Measurements from ENCODE around the gene VAMP4.

VAMP4 gene

GRCh38 chr1:171742577-171742922 lies 685 bp upstream of the VAMP4 start (continued):
- TF ChIP-seq ZFP37 (tag by site-specific recombination; IDR thresholded peaks at IDR 0.05) (no peak), ZNF184 (tag by site-specific recombination; IDR thresholded peaks at IDR 0.05) (0 out of 2 replicates have a peak, but pooled peaks have one; percentile 2), KLF8 (tag by site-specific recombination; IDR thresholded peaks at IDR 0.05) (0 out of 2 replicates have a peak, but pooled peaks have one; percentile 5), EGR2 (tag by site-specific recombination; IDR thresholded peaks at IDR 0.05; ENCODE audit: low read depth) (peak; percentile 60)

GRCh38 chr1:171740987-171741871 lies 636 bp downstream of the VAMP4 start:
- CTCF ChIA-PET = interaction anchor here (0.6 to 1.6 kb wide), 6 partner anchors 23 to 603 kb away, joined by 3 to 6 read pairs (median 4); no protein-coding TSS in a partner anchor
- H3K27ac ChIP-seq (ENCODE audit: extremely low read depth, low read depth, low read length) = peak overlapping the region; percentile 81
- POLR2A ChIA-PET = interaction anchor here (1.2 to 1.7 kb wide), 4 partner anchors 9 to 96 kb away, joined by 3 to 5 read pairs (median 3); partner anchors contain the start of gene METTL13
- peak; percentile 7; the same call in 1 of the 2 replicates for TF ChIP-seq ZBTB48 (tag by site-specific recombination; IDR thresholded peaks at IDR 0.05)
- 0 out of 2 replicates have a peak, but pooled peaks have one; percentile 53 for TF ChIP-seq CTCF (tag by site-specific recombination; IDR thresholded peaks at IDR 0.05)
- TF ChIP-seq ZNF639 (tag by site-specific recombination; IDR thresholded peaks at IDR 0.05) = no peak
- peak; percentile 35; the same call in 1 of the 2 replicates for TF ChIP-seq ZNF394 (tag by site-specific recombination; IDR thresholded peaks at IDR 0.05; ENCODE audit: borderline replicate concordance)
- TF ChIP-seq ZBTB6 (tag by site-specific recombination; IDR thresholded peaks at IDR 0.05) = no peak
- no peak for TF ChIP-seq ZNF26 (tag by site-specific recombination; IDR thresholded peaks at IDR 0.05)
- peak; percentile 88 for TF ChIP-seq ZNF341 (tag by site-specific recombination; IDR thresholded peaks at IDR 0.05; ENCODE audit: low read depth)
- no peak for TF ChIP-seq ZBTB49 (tag by site-specific recombination; IDR thresholded peaks at IDR 0.05; ENCODE audit: low read depth)
- no peak for TF ChIP-seq ZNF48 (tag by site-specific recombination; IDR thresholded peaks at IDR 0.05)
- peak; percentile 26; the same call in 1 of the 2 replicates for TF ChIP-seq ZNF366 (tag by site-specific recombination; conservative IDR thresholded peaks at IDR 0.05)
- TF ChIP-seq ZXDB (tag by site-specific recombination; IDR thresholded peaks at IDR 0.05) = 0 out of 2 replicates have a peak, but pooled peaks have one; percentile 3
- no peak for TF ChIP-seq ZNF776 (tag by site-specific recombination; IDR thresholded peaks at IDR 0.05; ENCODE audit: borderline replicate concordance)
- TF ChIP-seq ZNF629 (tag by site-specific recombination; IDR thresholded peaks at IDR 0.05) = peak; percentile 8; the same call in 1 of the 2 replicates
- 0 out of 2 replicates have a peak, but pooled peaks have one; percentile 22 for TF ChIP-seq ZSCAN30 (tag by site-specific recombination; IDR thresholded peaks at IDR 0.05)
- TF ChIP-seq KLF17 (tag by site-specific recombination; IDR thresholded peaks at IDR 0.05) = 0 out of 2 replicates have a peak, but pooled peaks have one; percentile 11
- no peak for TF ChIP-seq SCRT1 (tag by site-specific recombination; IDR thresholded peaks at IDR 0.05; ENCODE audit: borderline replicate concordance)
- TF ChIP-seq ZNF76 (tag by site-specific recombination; IDR thresholded peaks at IDR 0.05; ENCODE audit: borderline replicate concordance, low read depth) = peak; percentile 82
- no peak for TF ChIP-seq SETDB1 (IDR thresholded peaks at IDR 0.05; ENCODE audit: insufficient read length, low read length)
- no peak for TF ChIP-seq ZBTB21 (tag by site-specific recombination; IDR thresholded peaks at IDR 0.05)

More at GRCh38 chr1:171740987-171741871, 636 bp downstream of the VAMP4 start:
- peak overlapping the region; percentile 88 for H3K4me3 ChIP-seq (ENCODE audit: low read depth, low read length)
- no peaks in the 10 kb centered on the region for H3K4me1 ChIP-seq (ENCODE audit: control insufficient read depth, insufficient read depth, low read length)
- H3K9me3 ChIP-seq (ENCODE audit: control insufficient read depth, insufficient read depth, low read depth, low read length) = no peaks in the 10 kb centered on the region
- H3K36me3 ChIP-seq (ENCODE audit: control insufficient read depth in 2 of 2, insufficient read depth in 1 of 2, low read length in 2 of 2) = peaks cover 12 to 14% of the 10 kb centered on the region in 2 experiments; a peak in 2 of 3 replicates
